ENCODE results near the gene CDK18. TPM values are rescaled to one million over a fixed set of nuclear protein-coding genes. Genes with fewer than 3 reads are reported as not detected.

Gene CDK18
- total and polyA plus RNA-seq, 9 of the 15 experiments (the other 6 are each of a cell fraction or from before 2014, with no cell fraction given) = 0.05 to 0.69 (median 0.17) TPM; not detected in 2

- H3K27me3 ChIP-seq (ENCODE audit: control insufficient read depth in 2 of 2, insufficient read depth in 2 of 2, low read length in 2 of 2) = peaks cover 36 to 56% of the 10 kb centered on the region in 2 experiments
These were observed 63.6 kb downstream of the CDK18 start for GRCh38 chr1:205568135-205568468.

More at GRCh38 chr1:205568135-205568468, 63.6 kb downstream of the CDK18 start:
- Histone ChIP-seq H3K36me3 (ENCODE audit: control insufficient read depth, insufficient read depth, low read length) (no peaks in the 10 kb centered on the region), H2AFZ (ENCODE audit: low read depth, low read length) (no peak overlapping the region), H3K9me3 (replicated peaks; ENCODE audit: control insufficient read depth, insufficient read depth, low read depth, low read length) (no peaks in the 10 kb centered on the region), H4K20me1 (replicated peaks; ENCODE audit: control insufficient read depth, insufficient read depth, low read length) (peaks cover 11% of the 10 kb centered on the region; the same call in 1 of the 2 replicates), H3K27ac (ENCODE audit: extremely low read depth, low read depth, low read length) (no peak overlapping the region), H3K79me2 (ENCODE audit: control insufficient read depth, insufficient read depth, low read length) (no peaks in the 10 kb centered on the region), H3K4me2 (ENCODE audit: insufficient read depth, low read length) (no peak overlapping the region), H3K4me3 (no peak overlapping the region), H3K9me1 (ENCODE audit: control insufficient read depth, insufficient read depth, low read length) (no peaks in the 10 kb centered on the region), H3K4me1 (replicated peaks in 1 of 2; ENCODE audit: control insufficient read depth in 2 of 2, insufficient read depth in 2 of 2, low read length in 2 of 2) (peaks cover 0 to 7% of the 10 kb centered on the region in 2 experiments; a peak in 2 of 5 replicates), H3K9ac (ENCODE audit: insufficient read depth in 1 of 2, low read depth in 2 of 2, low read length in 2 of 2) (no peak overlapping the region)
- TF ChIP-seq STAT5A (IDR thresholded peaks at IDR 0.05; ENCODE audit: borderline replicate concordance, low read length) = no peak
- TF ChIP-seq HMBOX1 (IDR thresholded peaks at IDR 0.05) = no peak
- no peak for TF ChIP-seq NFYB (IDR thresholded peaks at IDR 0.05; ENCODE audit: extremely low read depth, insufficient read length)
- no peak for TF ChIP-seq ATF4 (CRISPR knock-in tag; IDR thresholded peaks at IDR 0.05)
- no peak for TF ChIP-seq ZFPM2 (CRISPR knock-in tag; IDR thresholded peaks at IDR 0.05)
- FAIRE-seq (no peak), DNase-seq (ENCODE audit: extremely low read depth in 1 of 4, low spot score in 3 of 4) (no peak), ATAC-seq (no peak)
- no TSS peak for BruUV-seq (replicated peaks)
- WGBS (ENCODE audit: insufficient coverage, low coverage, missing lambda C conversion rate) = 1% methylated on average over 5 of the region's 5 CpGs
- ChIA-PET POLR2A (interaction anchor here (0.9 kb wide), 1 partner anchor 16 kb away, joined by 3 read pairs; no protein-coding TSS in a partner anchor), CTCF (ENCODE audit: low intra/inter-chr PET ratio) (no interaction called here)
- in situ Hi-C loops (cut with MboI) (no loop called here), intact Hi-C loops (cut with micrococcal nuclease) (no loop called here)
